Measurements from ENCODE around the gene FMN2.

FMN2 gene

DNA sequence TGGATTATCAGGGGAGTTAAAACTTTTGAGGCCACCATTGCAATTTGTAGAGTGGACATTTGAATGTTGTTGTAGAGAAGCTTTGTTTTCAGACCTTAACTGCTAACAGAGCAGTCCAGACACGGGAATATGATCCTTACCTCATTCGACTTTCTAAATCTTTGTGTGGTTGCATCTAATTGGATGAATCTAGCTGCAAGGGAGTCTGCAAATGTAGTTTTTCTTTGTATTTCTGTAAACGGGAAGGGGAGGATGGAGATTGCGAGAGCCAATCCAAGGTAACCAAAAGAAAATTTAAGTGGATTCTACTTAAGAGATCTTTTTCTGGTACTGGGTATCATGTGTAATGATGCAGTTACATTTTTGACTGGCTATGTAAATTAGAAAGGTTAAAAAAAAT is 110.2 kb downstream of the FMN2 start:
- DNase-seq: no peak

DNA sequence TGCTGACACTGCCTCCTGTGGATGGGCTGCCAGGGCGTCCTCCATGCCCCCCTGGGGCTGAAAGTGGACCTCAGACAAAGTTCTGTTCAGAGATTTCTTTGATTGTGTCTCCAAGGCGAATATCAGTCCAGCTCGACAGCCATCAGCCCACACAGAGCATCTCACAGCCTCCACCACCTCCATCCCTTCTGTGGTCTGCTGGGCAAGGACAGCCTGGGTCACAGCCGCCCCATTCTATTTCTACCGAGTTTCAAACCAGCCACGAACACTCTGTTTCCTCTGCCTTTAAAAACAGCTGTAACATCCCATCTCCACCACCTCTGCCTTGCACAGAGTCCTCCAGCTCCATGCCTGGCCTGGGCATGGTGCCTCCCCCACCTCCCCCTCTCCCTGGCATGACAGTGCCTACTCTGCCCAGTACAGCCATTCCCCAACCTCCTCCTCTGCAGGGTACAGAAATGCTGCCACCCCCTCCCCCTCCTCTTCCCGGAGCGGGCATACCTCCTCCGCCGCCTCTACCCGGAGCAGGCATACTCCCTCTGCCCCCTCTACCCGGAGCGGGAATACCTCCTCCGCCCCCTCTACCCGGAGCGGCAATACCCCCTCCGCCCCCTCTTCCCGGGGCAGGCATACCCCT is 115.5 kb downstream of the FMN2 start:
- no peak for DNase-seq

DNA sequence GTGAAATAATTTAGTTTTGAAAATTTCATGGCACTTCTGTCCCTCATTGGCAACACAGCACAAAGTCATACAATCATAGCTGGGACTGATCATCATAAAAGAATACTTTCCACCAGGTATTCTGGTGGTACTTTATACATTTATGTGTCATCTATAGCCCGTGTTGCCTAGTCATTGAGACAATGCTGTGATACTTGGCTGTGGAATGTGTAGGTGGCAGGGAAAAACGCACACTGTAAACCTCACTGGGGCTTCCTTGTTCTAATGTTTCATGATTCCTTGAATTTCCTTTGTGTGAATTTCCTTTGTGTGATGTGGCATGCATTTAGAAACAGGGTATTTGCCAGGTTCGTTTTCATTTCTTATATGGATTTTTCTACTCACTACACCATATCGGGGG is 118.3 kb downstream of the FMN2 start:
- no peak for DNase-seq

DNA sequence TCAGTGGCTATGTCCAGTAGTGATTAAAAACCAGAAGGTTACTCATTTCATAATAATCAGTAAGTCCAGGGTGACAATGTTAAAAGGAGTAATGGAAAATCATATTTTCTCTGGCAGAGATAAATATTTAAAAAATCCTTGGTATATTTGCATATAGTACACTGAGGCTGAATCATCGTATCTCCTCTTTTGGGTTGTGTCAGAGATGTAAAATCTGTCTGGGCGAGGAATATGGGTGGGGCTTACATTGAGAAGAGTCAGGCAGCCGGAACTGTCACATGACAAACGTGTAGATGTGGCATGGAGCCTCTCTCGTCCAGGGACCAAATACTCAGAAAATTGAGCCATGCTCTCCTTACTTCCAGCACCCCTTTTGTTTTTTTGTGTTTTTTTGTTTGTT is 120.9 kb downstream of the FMN2 start:
- DNase-seq: no peak

DNA sequence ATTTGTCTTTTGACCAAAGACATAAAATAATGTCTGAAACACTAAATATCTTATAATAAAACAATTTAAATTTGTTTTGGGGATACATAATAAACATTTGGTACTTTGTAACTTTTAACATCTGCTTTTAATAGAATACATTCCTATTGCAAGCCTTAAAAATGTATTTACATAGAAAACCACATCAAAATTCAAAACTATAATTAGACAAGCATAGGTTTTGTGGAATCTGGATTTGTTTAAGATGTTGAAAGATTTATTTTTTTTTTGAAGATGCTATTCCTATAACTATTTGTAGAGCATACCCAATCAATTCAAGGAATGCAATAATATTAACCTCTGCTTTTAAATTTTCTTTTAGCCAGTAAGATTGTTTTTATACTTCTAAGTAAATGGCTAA is 125.7 kb downstream of the FMN2 start:
- DNase-seq: no peak

DNA sequence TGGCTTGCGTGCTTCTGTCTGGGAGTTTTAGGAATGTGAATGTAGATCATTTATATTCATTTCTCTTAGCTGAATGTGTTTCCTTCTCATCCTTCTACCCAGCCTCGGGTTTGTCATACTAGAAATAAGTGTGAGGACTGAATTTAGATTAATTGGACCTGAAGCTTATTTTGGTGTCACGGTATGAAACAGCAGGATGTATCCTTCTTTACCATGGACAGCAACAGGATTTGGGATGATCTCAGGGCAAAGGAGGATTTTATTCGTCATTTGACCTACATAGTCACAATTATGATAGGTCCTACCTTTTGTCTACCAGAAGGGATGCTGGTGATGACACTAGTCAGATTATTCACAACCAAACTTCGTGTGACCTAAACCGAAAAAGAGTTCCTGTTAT is 127.4 kb downstream of the FMN2 start:
- DNase-seq: no peak

DNA sequence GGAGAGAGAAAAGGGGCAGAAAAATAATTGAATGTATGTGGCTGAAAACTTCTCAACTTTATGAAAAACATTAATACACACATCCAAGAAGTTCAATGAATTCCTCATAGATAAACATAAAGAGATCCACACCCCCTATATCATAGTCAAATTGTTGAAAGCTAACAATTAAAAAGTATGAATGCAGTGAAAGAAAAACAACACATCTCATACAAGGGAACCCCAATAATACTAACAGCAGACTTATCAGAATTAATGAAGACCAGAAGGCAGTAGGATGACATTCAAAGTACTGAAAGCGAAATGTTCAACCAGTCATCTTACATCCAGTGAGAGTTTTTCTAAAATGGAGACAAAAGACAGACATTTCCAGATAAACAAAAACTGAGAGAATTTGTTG is 134.4 kb downstream of the FMN2 start:
- no peak for DNase-seq

DNA sequence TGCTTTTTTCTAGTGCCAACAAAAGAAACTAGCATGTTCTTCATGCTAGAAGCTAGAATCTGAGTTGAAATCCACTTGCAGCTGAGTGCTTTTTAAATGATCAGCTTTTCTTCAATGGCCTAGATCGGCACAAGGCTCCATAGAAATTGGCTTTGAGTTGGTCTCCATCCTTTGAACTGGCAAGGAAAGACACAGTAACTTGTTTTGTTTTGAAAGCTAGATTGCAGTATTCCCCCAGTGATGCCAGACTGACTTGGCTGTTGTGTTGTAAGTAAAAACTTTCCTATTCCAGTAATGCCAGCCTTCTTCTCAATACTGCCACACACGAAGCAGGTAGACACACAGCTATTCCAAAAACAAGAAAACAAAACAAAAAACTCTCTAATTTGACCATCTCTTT is 139.1 kb downstream of the FMN2 start:
- DNase-seq: no peak

DNA sequence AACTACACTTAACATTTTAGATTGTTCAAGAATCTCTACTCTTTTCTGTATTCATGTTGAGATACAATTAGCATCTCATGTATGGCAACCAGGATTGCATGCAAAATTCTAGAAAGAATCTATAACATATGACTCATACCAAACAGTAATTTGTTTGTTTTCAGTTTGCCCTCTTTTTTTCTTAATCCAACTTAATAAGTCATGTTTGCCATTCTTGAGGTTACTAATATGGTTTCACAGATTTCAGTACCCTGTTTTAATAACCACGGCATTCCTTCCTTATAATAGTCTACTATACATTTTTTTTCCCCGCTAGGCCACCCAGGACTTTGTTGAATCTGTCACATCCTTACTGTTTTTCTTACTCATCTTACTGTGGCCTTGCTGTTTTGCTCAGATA is 140.8 kb downstream of the FMN2 start:
- DNase-seq: no peak

DNA sequence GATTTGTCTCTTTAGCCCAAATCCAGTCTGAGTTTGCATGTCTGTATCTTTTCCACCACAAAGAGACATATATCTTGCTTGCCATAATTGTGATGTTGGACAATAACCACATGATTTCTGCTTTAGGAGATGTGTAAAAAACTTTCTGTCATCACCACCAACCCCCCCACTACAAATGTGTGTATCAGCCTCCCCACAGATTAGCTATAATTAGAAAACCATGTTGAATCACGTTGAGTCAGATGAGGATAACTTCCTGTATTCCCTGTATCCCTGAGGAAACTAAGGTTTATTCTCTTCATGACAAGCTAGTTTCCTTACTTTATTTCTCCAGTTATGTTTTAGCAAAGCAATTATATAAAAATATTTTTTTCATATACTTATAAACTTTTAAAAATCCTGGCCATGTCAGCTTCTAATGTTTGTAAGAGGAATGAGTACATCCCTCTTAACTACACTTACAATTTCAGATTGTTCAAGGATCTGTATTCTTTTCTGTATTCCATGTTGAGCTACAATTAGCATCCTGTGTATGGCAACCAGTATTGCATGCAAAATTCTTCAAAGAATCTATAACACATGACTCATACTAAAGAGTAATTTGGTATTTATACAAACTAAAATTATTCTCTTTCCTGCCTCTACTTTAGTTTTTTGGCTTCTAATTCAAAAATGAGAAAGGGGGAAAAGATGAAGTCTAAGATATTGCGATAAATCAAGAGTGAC is 143.0 kb downstream of the FMN2 start:
- DNase-seq: no peak

DNA sequence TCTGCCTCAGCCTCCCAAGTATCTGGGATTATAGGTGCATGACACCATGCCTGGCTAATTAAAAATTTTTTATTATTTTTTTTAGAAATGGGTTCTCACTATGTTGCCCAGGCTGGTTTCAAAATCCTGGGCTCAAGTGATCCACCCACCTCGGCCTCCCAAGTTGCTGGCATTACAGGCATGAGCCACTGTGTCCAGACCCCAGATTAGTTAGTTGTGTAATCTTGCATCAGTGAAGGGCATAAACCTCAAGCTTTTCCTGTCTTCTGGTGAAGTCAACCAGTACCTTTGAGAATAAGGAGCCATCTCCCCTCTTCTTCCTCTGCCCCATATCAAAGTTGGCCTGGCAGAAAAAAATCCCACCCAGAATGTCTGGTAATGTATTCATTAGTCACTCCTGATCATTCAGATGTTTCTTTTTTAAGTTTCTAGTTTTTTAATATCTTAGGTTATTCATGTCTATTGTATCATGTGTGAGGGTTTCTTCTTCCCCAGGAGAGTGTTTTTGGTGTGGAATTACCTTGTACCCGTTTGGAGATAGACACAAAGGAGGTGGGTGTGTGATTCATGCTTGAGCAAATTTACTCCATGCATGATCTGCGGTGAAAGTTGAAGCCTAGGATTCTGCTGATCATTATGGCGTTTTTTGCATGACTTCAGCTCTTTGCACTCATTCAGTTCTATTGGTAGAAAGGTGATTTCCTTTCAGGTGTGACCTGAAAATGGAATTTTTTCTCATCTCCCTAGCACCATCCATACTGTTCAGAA is 144.0 kb downstream of the FMN2 start:
- no peak for DNase-seq

DNA sequence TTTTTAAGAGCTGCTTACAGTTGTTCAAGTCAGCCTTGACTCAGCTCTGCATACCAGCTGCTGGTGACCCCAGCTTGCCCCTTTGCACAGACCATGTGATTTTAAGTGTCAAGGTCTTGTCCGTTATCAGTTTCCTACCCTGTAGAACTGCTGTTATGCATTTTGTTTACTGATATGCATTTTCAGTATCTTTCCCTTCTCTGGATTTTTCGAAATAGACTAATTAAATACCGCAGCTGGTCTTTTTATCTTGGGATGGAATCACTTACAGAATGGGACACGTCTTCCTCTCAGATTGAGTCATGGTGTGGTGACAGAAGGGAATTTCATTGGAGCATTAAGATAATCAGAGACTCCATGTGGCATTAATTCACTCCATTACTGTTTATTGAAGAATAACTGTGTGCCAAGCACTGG is 145.6 kb downstream of the FMN2 start:
- DNase-seq: no peak

DNA sequence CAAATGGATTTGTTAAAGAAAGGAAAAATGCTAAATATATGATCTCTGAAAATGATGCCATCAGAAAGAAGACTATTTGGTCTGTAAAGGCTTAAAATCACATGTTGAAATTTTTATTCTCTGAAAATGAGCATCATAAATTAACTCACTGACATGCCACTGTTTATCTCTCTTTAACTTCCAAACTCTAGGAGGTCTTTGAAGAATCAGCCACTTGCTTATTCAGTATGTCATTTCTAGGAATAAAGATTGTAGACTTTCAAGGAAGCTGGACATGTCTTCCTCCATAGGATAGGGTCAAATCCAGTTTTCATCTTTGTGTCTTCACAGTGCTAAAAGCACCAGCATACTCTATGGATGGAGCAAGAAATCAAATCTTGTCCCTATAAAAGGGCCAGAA is 147.6 kb downstream of the FMN2 start:
- DNase-seq: no peak

DNA sequence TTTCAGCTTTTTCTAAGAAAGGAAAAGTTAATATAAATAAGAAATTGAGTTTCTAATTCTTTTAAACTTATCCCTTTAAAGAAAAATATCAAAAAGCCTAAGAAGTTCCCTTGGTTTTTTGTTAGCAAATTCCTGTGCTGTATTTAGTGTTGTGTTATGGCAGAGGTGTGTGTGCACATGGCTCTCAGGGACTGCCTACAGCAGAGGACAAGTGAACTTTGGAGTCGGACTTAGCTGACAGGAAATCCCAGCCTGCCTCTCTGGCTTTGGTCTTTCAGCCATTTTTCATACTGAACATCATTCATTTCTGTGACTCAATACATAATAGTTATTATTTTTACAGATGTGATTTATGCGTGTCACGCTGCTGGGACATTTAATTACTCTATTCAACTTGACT is 149.6 kb downstream of the FMN2 start:
- DNase-seq: no peak

DNA sequence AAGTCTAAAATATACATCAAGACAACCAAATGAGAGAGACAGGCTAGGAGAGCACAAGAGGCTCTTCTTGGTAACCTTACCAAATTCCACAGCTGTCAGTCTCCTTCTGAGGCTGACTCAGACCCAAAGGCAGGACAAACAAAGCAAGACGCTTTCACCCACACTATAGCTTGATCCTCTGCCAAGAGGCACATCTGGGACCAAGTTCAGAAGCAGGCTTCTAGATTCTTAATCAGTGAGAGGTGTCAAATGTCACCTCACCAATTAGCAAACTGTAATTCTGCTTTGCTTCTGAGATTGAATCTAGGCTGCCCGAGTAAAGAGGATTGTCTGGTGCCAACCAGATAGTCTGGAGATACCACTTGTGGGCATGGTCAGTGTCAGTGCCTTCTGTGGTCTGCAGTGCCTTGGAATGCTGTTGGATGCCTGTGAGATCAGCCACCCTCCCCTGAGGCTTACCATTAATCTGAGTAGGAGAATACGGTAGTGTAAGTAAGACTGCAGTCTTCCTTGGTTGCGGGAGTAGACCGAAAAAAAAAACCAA is 151.0 kb downstream of the FMN2 start:
- DNase-seq: no peak

DNA sequence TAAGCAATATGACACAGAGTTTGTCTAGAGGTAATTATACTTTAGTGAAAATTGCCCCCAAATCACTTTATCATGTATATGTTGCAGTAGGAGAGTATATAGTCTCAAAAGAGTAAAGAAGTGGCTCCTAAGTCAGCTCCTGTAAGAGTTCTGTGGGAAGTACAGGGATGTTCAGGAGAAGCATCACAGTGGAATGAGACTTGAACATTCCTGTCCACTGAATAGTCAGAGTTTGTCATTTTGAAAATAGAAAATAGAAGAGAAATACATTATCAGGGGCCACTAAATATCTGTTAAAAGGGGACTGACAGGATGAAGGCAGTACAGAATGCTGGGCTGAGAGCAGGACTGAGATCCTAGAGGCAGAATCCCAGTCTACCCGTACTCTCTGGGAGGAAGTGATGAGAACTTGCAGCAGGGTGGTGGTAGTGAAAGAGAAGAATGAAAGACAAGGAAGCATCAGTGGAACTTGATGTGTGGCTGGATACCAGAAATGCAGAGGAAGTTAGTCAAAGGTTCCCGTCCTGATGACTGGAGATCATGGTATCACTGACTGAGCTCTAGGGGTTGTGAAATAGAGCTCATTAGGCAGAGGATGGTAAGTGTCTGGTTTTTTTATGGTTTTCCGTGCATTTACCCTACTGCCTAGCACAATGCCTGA is 153.4 kb downstream of the FMN2 start:
- DNase-seq: no peak

DNA sequence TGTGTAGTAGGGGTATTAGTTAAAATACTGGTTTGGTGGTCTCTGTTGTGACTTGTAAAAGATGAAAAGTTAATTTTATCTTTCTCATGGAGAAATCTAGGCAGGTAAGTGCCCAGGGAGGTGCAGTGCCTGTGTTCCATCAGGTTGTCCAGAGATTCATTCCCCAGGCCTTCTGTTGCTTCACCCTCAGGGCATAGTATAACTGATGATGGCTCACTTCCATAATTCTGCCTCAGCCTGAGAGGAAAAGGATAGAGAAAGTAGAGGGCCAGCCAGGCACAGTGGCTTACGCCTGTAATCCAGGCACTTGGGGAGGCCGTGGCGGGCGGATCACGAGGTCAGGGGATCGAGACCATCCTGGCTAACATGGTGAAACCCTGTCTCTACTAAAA is 153.9 kb downstream of the FMN2 start:
- DNase-seq: no peak

DNA sequence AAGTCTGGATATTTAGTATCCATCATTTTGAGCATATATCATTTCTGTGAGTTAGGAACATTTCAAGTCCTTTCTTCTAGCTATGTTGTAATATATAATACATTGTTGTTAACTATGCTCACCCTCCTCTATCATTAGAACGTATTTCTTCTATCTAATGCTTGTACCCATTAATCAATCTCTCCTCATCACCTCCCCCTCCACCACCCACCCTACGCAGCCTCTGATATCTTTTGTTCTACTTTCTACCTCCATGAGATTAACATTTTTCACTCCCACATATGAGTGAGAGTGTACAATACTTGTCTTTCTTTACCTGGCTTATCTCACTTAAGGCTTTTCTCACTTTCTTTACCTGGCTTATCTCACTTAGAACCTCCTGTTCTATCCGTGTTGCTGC is 156.2 kb downstream of the FMN2 start:
- DNase-seq: no peak

DNA sequence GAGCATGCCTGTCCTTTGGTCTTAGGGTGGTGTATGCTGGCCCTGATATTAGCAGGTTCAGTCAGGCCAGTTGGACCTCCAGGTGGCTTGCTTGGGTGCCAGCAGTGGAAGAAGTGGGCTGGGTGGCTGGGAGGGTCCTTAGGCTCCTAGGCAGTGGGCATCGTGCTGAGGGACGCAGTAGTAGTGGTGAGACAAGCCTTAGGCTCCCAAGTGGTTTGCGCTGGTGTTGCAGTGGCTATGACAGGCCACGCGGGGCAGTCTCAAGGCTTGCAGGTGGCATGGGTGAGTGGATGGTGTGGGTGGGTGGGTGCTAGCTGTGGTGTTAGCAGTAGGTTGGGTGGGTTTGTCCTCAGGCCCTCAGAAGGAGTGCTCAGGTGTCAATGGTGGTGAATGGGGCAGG is 162.3 kb downstream of the FMN2 start:
- DNase-seq: no peak

DNA sequence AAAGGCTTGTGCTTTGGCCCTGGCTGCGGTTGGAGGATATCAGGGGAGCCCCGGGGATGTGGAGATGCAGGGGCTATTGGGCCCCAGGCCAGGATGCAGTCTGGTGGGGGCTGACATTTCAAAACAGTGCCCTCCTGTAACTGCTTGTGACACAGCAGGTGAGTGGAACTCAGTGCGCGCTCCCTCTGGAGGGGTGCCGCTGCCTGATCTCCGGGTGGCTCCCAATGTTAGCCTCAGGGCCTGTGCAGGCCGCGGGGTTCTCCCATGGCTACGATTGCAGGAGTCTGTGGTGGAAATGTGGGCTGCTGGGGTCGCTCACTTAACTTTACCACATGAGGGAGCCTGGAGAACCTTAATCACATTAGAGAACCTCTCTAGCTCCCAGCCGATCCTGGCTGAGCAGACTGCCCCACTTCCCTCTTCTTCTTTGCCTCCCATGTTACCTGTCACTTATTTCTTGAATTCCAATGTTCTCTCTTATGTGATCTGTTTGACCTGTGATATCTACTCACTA is 163.2 kb downstream of the FMN2 start:
- no peak for DNase-seq

DNA sequence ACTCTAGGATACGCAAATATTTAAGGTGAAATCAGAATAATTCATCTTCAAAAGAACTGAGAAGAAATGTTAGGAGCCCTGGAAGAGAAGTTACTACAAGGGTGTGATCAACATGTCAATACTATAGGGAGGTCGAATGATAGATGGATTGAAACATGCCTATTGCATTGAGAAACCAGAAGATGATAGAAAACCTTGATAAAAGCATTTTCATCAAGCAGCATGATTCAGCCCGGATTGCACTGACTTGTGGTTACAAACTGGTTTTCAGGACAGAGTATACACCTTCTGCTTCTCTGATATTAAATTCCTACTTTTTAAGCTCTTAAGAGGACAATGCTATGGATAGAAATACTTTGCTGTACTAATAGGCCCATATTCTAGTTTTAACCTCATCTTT is 164.2 kb downstream of the FMN2 start:
- DNase-seq: no peak

DNA sequence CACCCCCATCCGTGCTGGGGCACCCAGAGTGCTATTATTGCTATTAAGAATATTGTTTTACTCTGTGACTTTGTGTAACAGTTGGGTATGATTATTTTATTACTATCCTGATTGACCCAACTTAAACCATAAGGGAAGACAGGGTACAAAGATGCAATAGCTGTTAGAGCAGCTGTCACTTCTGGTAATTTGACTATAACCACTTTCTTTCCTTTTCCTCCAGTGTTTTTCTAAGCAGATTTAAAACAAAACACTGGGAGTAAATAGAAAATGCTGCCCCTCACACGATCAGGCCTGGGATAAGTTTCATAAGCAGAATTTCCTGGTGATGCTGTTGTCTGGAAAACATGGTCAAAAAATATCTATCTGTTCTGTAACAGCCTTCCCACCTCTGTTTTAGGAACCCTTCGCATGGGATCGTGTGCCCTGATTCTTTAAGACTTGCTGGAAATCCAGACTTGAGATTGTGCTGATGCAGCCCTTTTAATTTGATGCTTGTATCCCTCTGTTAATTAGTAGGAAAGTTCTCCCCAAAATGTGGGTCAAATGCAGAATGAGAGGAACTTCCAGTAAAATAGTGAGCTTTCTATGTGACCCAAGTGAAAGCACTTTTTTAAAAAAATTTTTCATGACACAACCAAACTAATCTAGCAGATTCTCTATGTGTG is 165.3 kb downstream of the FMN2 start:
- DNase-seq: no peak

DNA sequence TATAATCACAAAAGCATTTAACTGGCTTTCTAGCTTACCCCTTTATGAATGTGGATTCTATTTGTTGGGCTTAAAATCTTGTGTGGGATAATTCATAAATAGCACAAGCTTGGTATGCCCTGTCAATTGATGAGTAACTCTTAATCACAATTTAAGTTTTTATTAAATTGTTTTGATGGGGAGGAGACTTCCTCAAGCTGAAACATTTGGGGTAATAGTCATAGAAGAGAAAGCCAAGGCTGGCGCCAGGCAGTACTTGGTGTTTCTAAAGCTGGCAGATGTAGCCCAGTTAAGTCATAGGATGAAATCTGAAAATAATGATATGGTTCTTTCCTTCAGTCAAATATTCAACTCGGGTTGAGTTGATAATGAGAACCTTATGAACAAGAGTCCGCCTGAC is 167.2 kb downstream of the FMN2 start:
- DNase-seq: no peak

Measured in NCI-H1930 (cell line).